Activated naive CD8-positive, alpha-beta T cell treated with anti-CD3 and anti-CD28 coated beads, Interleukin-2, amount 50 U/mL, for 24 hours (primary cell): ENCODE data around the gene LGALS4.

ENCODE experiments used
- ATAC-seq: fragments of 150-1000 bp; cut with Tn5 transposase; one replicate; pipeline ENCODE4 v1.10.0; 2021
- DNase-seq: peaks from one replicate; pipeline ENCODE4 v3.0.0; 2021
- H3K27ac Mint-ChIP-seq: one replicate; pipeline ENCODE4 v1.8.0; 2021; ENCODE audit warnings: mild to moderate bottlenecking, mixed read lengths
- H3K27me3 Mint-ChIP-seq: one replicate; pipeline ENCODE4 v1.8.0; 2021; ENCODE audit warnings: mixed read lengths
- H3K36me3 Mint-ChIP-seq: one replicate; pipeline ENCODE4 v1.8.0; 2021; ENCODE audit warnings: low read depth, mixed read lengths
- H3K4me1 Mint-ChIP-seq: one replicate; pipeline ENCODE4 v1.8.0; 2021; ENCODE audit warnings: mixed read lengths
- H3K4me3 Mint-ChIP-seq: one replicate; pipeline ENCODE4 v1.8.0; 2021; ENCODE audit warnings: mild to moderate bottlenecking, moderate library complexity, mixed read lengths
- H3K9me3 Mint-ChIP-seq: one replicate; pipeline ENCODE4 v1.8.0; 2021; ENCODE audit warnings: mixed read lengths

LGALS4 gene

DNA sequence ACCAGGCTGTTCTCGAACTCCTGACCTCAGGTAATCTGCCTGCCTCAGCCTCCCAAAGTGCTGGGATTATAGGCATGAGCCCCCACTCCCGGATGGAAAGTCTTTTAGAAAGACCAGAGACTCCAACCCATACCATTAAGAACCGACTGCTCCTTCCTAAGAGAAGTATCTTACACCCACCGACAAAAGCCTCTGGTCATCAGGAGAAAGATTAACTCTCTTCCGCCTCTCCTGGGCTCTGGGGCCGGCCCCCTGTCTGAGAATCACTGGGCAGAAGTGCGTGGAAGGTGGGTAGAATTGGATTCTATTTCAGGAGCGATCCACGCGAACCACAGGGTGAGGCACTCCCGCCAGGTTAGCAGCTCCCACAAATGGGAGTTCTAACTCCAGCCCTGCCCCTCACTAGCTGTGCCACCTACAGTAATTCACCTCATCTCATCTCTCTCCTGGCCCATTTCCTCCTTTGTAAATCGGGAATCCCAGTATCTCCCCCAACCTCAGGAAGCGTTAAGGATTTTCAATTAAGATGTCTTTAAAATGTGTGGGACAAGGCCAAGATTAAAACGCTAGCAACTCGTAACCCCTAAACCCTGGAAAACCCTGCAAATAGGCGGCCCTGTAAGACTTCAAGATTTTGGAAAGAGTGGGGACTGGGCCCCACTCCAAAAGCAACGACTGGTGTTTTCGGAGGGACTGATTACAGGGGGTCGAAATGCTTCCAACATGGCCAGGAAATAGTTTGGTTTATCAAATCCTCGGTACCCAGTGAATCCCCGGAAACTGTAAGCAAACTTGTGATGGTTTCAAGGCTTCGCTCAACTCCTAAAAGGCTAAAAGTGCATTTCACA is 35.8 kb upstream of the LGALS4 start:
- DNase-seq (no peak), ATAC-seq (no peak)
- H3K27ac Mint-ChIP-seq, result peak overlapping the region; percentile 99
- peaks cover 57% of the 10 kb centered on the region for H3K36me3 Mint-ChIP-seq
- peaks cover 3% of the 10 kb centered on the region for H3K27me3 Mint-ChIP-seq
- H3K9me3 Mint-ChIP-seq, result no peaks in the 10 kb centered on the region
- H3K4me3 Mint-ChIP-seq, result peak overlapping the region; percentile 93
- peaks cover 82% of the 10 kb centered on the region for H3K4me1 Mint-ChIP-seq

DNA sequence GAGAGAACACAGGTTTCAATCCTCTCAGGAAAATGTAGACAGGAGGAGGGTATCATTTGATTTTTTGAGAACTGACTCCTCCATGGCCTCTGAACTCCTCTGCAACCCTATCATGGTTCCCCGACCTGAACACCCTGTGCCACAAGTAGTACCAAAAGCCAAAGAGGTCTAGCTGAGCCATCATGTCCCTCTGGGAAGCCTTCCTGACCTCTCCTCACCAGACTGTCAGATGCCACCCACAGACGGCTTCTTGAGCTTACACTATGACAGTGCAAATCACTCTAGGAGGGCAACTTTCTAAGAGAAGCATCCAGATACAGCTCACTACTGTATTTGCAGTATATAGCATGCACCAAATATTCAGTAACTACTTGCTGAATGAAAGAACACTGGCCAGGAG is 33.4 kb upstream of the LGALS4 start:
- Mint-ChIP-seq H3K27me3 (peaks cover 3% of the 10 kb centered on the region), H3K36me3 (peaks cover 81% of the 10 kb centered on the region), H3K4me1 (peaks cover 92% of the 10 kb centered on the region), H3K27ac (peak overlapping the region; percentile 83), H3K9me3 (no peaks in the 10 kb centered on the region), H3K4me3 (peak overlapping the region; percentile 45)
- DNase-seq (no peak), ATAC-seq (no peak)

DNA sequence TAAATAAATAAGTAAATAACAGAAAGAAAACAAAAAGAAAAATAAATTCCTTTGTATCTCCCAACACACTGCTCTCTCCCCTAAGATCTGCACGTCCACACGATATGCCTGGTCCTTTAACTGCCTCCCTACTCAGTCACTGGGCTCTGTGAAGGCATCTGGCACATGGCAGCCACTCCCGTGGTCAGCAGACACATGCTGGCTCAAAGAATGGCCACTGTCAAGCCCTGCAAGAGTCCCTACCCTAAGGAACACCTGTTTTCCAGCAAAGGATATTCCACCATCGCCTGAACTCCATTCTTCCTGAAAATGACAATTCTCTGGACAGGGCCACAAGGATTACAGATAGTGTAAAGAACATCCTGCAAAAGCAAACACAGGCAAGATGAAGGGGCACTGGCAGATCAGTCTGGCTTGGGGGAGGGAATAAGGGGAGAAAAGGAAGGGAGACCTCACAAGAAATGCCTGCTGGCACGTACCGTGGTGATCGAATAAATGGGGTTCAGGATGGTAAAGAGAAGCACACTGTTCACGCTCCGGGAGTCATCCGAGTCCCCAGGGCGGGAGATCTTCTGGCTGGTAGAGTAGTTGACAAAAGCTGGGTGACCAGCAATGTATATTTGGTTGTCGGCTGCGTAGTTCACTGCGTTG is 32.8 kb upstream of the LGALS4 start:
- peak overlapping the region; percentile 83 for H3K27ac Mint-ChIP-seq
- DNase-seq (no peak), ATAC-seq (no peak)
- H3K4me3 Mint-ChIP-seq, result peak overlapping the region; percentile 45
- peaks cover 3% of the 10 kb centered on the region for H3K27me3 Mint-ChIP-seq
- peaks cover 87% of the 10 kb centered on the region for H3K36me3 Mint-ChIP-seq
- no peaks in the 10 kb centered on the region for H3K9me3 Mint-ChIP-seq
- H3K4me1 Mint-ChIP-seq, result peaks cover 92% of the 10 kb centered on the region

DNA sequence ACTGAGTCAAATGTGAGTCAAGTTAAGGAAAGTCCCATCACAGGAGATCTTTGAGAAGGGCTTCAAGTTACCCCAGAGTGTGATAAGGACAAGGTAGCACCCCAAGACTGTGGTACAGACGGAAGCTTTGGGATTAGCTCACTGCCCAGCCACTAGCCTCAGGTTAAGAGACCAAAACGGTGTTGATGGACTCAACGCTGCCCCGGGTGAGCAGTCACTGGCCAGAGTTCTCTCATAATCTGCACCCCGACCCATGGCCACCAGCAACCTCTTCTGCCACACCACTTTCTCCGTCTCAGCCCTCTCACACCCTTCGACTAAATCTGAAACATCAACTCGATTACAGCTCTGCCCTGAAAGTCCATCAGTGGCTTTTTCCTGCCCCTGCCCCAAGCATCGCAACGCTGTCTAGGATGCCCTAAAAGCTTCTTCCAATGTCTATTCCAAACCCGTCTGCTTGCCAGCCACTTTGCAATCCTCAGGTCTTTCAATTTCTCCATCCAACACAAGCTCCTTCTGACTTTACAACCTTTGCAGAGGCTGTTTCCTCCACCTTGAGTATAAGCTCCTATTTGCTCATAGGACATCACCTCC is 31.4 kb upstream of the LGALS4 start:
- no peak for ATAC-seq
- Mint-ChIP-seq H3K9me3 (no peaks in the 10 kb centered on the region), H3K4me1 (peaks cover 96% of the 10 kb centered on the region), H3K36me3 (peaks cover 94% of the 10 kb centered on the region), H3K27ac (peak overlapping the region; percentile 96), H3K27me3 (peaks cover 1% of the 10 kb centered on the region), H3K4me3 (peak overlapping the region; percentile 52)
- no peak for DNase-seq

DNA sequence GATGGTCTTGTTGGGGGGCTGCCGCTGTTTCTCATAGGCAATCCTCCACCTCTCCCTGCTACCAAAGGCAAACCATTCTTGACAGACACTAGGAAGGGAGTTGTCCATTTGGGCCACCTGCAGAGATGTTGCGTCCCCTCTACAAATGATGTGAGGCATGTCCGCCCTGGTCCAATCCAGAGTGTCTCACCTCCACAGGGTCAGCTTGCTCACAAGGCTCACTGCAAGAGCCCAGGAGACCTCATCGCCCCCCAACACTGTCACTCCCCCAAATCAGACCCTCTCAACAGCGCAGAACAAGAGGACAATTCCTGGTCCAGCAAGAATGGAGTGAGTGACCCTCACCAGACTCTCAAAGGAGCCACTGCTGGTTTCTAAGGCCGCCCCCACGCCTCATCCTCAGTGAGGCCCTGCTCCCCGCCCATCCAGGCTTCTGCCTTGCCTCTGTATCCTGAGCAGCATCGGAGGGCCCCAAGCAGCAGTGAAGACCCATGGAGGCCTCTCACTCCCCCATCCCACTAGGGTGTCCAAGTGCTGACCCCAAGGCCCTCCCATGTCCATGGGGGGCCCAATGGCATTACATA is 30.5 kb upstream of the LGALS4 start:
- ATAC-seq, result no peak
- peak overlapping the region; percentile 96 for H3K27ac Mint-ChIP-seq
- peaks cover 95% of the 10 kb centered on the region for H3K4me1 Mint-ChIP-seq
- H3K4me3 Mint-ChIP-seq, result peak overlapping the region; percentile 81
- no peaks in the 10 kb centered on the region for H3K27me3 Mint-ChIP-seq
- no peaks in the 10 kb centered on the region for H3K9me3 Mint-ChIP-seq
- H3K36me3 Mint-ChIP-seq, result peaks cover 94% of the 10 kb centered on the region
- no peak for DNase-seq

DNA sequence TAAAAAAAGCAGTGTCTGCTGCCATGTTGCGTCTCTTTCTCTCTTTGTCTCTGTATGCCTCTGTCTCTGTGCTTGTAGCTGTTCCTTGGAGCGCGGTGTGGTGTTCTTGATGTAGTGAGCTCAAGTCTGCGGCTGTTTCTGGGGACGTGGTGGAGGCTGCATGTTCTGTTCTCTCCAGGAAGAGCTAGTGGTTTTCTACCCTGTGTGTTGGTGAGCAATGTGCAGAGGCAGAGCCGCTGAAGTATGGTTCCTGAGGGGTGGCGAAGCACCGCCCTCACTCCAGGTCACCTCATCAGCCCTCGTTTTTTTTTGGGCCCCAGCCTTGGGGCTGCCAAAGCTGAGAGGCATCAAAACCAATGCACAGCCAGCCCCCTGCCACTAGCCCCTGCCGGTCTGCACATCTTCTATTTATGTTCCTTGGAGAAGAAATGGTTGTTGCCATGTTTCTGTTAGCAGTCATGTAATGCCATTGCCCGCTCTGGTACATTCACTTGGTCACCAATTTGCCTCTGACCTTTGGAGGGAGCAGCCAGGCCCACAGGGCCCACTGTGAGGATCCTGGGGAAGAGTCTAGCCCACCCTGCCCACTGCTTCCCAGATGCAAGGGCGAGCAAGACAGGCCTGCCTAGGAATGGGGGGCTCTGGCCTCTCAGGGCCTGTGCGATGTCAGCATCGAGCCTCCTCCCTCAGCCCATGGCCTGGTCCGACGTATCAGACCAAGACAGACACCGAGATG is 29.9 kb upstream of the LGALS4 start:
- Mint-ChIP-seq H3K9me3 (no peaks in the 10 kb centered on the region), H3K4me3 (peak overlapping the region; percentile 81), H3K27ac (peak overlapping the region; percentile 96), H3K27me3 (no peaks in the 10 kb centered on the region), H3K36me3 (peaks cover 93% of the 10 kb centered on the region), H3K4me1 (peaks cover 89% of the 10 kb centered on the region)
- peak; percentile 78 for ATAC-seq
- peak; percentile 59 for DNase-seq

DNA sequence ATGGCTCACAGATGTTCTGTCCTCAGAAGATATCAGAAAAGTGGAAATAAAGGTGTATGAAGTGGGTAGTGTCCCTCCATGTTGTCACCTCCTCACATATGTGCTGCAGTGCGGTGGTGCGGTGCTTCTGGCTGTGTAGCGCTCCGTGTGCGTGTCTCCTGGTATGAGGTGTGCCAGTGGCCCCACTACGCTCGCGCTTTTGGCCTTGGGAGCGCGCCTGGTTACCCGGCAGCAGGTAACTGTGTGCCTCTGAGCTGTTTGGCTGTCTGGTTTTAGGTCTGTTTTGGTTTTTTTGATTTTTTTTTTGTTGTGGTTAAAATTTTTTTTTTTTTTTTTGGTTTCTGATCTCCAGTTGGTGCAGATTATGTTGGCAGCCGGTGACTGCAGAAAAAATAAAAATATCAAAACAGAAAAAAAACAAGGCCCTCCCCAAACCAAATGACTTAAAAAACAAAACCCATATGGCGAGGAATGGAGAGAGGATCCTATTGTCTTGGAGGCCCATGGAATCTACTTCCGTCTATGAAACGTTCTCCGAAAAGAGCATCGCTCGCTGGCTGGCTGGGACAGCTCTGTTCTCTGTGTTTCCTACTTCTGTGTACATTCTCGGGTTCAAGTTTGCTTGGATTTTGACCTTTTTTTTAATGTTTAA is 29.2 kb upstream of the LGALS4 start:
- Mint-ChIP-seq H3K36me3 (peaks cover 93% of the 10 kb centered on the region), H3K27me3 (no peaks in the 10 kb centered on the region), H3K27ac (peak overlapping the region; percentile 96), H3K4me1 (peaks cover 82% of the 10 kb centered on the region), H3K4me3 (peak overlapping the region; percentile 81), H3K9me3 (no peaks in the 10 kb centered on the region)
- DNase-seq (no peak), ATAC-seq (no peak)

DNA sequence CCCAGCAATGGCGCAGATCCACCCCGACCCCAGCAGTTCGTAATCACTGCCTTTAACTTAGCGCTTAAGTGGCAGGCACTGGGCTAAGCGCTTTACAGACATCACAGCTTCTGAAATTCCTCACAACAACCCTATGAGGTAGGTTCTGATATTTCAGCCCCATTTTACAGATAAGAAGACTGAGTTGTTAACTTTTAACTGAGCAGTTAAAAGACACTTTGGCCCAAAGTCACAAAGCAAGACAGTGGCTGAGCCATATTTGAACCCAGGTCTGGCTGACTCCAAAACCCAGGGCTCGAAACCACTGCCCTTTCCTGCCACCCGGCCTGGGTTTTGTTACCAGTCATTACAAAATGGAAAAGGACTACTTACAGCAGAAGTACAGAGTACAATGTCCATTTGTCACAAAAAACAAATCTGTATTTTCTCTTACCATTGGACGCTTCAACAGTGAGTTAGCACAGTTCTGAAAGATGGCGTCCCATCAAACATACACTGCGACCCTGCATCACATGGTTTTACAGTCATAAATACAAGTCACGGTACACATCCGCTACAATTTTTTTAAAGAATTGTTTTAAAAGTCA is 28.5 kb upstream of the LGALS4 start:
- ATAC-seq, result no peak
- Mint-ChIP-seq H3K36me3 (peaks cover 96% of the 10 kb centered on the region), H3K27me3 (no peaks in the 10 kb centered on the region), H3K4me1 (peaks cover 78% of the 10 kb centered on the region), H3K4me3 (peak overlapping the region; percentile 81), H3K9me3 (no peaks in the 10 kb centered on the region), H3K27ac (peak overlapping the region; percentile 96)
- no peak for DNase-seq

DNA sequence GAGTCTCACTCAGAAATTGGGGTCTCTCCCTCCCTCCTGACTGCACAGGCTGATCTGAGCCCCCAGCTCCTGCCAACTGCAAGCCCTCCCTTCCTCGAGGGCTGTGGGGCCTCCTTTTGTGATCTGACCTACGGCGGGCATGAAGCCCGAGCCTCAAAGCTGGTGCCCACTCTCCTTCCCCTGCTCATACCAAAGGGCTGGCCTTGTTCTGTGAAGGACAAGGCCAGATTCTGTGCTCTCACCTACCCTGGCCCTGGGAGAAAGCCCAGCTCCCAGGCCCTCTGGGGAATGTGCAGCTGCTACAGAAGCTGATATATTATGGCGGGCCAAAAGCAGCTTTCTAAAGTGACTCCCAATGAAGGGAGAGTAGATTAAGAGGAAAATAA is 27.8 kb upstream of the LGALS4 start:
- H3K9me3 Mint-ChIP-seq, result no peaks in the 10 kb centered on the region
- H3K4me1 Mint-ChIP-seq, result peaks cover 71% of the 10 kb centered on the region
- H3K27me3 Mint-ChIP-seq, result no peaks in the 10 kb centered on the region
- peak overlapping the region; percentile 96 for H3K27ac Mint-ChIP-seq
- no peak for DNase-seq
- peak overlapping the region; percentile 81 for H3K4me3 Mint-ChIP-seq
- peaks cover 95% of the 10 kb centered on the region for H3K36me3 Mint-ChIP-seq
- no peak for ATAC-seq

DNA sequence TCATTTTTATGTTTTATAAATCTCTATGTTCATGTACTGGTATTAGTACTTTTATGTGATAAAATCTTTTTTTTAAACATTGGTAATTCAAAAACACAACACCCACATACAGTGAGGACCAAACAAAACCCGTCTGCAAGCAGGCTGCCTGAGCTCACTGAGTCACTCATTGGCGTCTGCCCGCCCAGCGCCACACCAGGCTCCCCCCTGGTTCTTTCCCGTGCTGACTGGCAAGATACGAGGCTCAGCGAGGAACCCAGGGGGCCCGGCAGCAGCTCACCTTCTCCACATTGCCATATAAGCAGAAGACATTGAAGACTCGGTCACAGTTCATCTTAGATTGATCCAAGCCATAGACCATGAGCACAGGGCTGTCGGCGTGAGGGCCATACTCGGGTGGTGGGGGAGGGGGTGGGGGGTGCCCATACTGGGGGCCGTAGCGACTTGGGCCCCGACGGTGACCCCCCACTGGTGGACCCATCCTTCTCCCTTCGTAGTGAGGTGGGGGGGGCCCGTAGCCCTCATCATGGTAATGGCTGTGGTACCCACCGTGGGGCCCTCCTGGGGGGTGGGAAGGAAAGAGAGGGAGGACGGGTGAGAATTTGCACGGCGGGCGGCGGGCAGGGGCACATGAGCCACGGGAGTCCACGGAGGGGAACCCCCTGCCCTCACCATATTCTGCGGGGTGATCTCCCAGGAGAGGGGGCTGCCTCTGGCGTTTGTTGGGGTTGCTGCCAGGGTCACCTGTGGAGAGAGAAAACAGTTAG is 27.3 kb upstream of the LGALS4 start:
- DNase-seq (no peak), ATAC-seq (no peak)
- Mint-ChIP-seq H3K27me3 (no peaks in the 10 kb centered on the region), H3K9me3 (no peaks in the 10 kb centered on the region), H3K4me1 (peaks cover 65% of the 10 kb centered on the region), H3K36me3 (peaks cover 92% of the 10 kb centered on the region), H3K27ac (peak overlapping the region; percentile 81), H3K4me3 (peak overlapping the region; percentile 81)

DNA sequence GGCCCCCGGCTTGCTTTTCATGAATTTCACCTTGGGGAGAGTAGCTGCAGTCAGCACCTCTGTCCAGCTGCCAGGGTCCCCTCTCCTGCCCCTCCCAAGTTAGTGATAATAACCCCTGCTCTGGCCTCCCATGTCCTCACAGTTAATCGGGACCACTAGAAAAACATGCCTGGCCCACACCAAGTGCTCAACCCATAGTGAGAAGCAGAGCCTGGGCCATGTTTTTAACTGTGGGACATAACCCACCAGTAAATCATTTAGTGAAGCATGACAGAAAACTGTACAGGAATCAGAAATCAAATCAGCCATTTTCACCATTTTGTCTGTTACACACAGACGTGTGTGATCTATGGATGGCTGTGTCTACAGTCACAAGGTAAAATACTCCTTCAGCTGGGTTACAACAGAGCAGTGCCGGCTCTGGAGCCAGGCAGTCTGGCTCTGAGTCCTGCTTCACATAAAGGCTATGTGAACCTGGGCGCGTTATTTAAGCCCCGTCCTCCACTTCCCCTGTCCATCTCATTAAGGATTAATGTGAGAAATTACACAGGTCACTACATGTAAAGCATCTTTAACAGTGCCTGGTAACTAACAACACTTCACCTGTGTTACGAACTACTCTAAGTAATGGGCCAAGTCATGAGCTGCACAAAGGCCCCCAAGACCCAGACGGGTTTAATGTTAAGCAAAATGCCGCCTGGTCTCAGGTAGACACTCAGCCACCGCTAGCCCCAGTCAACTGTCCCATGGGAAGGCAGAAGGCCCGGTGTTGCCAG is 26.4 kb upstream of the LGALS4 start:
- no peak for DNase-seq
- peaks cover 57% of the 10 kb centered on the region for H3K4me1 Mint-ChIP-seq
- no peaks in the 10 kb centered on the region for H3K27me3 Mint-ChIP-seq
- H3K36me3 Mint-ChIP-seq, result peaks cover 88% of the 10 kb centered on the region
- H3K4me3 Mint-ChIP-seq, result no peak overlapping the region
- no peaks in the 10 kb centered on the region for H3K9me3 Mint-ChIP-seq
- peak overlapping the region; percentile 81 for H3K27ac Mint-ChIP-seq
- ATAC-seq, result no peak

DNA sequence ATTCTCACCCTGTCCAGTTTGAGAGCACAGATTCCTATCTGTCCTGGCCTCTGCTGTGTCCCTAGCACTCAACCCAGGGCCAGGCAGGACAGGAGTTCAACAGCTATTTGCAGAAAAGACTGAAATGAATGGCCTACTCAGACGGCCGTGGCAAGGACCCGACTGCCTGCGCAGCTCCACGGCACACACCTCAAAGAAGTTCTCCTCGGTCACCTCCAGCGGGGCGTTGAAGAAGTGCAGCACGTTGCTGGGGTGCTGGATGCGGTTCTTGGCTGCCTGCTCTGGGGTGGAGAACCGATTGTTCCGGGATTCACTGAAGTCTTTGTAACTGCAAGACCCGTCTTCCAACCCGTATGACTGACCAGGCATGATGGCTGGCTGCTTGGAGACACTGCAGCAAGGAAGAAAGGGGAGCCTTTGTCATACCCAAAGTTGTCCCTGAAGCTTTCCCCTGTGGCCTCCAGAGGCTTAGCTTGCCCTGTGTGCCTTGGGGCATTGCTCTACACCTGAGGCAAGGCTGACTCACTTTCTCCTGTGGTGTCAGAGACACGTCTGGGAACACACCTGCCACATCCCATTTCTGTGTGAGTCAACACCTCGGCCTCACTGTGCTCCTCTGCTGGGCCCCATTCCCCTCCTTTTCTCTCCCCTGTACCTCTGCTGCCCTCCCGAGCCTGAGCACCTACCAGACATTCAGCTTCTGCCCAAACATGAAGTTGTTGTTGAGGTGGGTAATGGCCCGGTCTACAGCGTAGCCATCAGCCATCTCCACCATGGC is 25.7 kb upstream of the LGALS4 start:
- DNase-seq (peak; percentile 63), ATAC-seq (peak; percentile 79)
- Mint-ChIP-seq H3K27me3 (no peaks in the 10 kb centered on the region), H3K4me3 (no peak overlapping the region), H3K9me3 (no peaks in the 10 kb centered on the region), H3K36me3 (peaks cover 80% of the 10 kb centered on the region), H3K27ac (peak overlapping the region; percentile 81), H3K4me1 (peaks cover 49% of the 10 kb centered on the region)
